Measurements from ENCODE around the gene FKBP15. TPM values are rescaled to one million over a fixed set of nuclear protein-coding genes. Genes with fewer than 3 reads are reported as not detected.

FKBP15 gene
- total and polyA plus RNA-seq, 2 of the 8 experiments (the other 6 are each of a cell fraction or from before 2014, with no cell fraction given) = 9.9 to 13.8 TPM

GRCh38 chr9:113238202-113238858 lies 17.3 kb upstream of the FKBP15 start:
- Histone ChIP-seq H2BK15ac (ENCODE audit: low read length) (no peak overlapping the region), H3K18ac (ENCODE audit: extremely low read depth, low read length) (no peak overlapping the region), H4K8ac (ENCODE audit: extremely low read depth, insufficient read depth, low read length) (no peak overlapping the region), H3K56ac (replicated peaks; ENCODE audit: insufficient read length, low read depth, low read length) (no peak overlapping the region), H3K27ac (ENCODE audit: low read depth, low read length) (no peak overlapping the region), H2BK120ac (replicated peaks; ENCODE audit: low read depth, low read length) (no peak overlapping the region), H3K36me3 (ENCODE audit: control insufficient read depth in 2 of 4, insufficient read depth in 4 of 4, low read length in 3 of 4) (no peaks in the 10 kb centered on the region), H2BK20ac (ENCODE audit: low read length) (no peak overlapping the region), H3K9ac (replicated peaks in 1 of 4; ENCODE audit: extremely low read depth in 1 of 4, low read depth in 3 of 4, low read length in 3 of 4) (no peak overlapping the region), H4K91ac (replicated peaks; ENCODE audit: insufficient read length, low read length) (no peak overlapping the region), H4K5ac (ENCODE audit: insufficient read length, low read depth, low read length) (no peak overlapping the region), H3K23me2 (ENCODE audit: low read depth, low read length) (no peaks in the 10 kb centered on the region), H3K4me2 (ENCODE audit: insufficient read depth in 1 of 2, low read depth in 2 of 2, low read length in 2 of 2) (no peak overlapping the region), H3K23ac (ENCODE audit: insufficient read length) (no peak overlapping the region), H4K20me1 (replicated peaks in 1 of 2; ENCODE audit: control insufficient read depth in 1 of 2, insufficient read depth in 2 of 2, low read length in 2 of 2) (peaks cover 0 to 1% of the 10 kb centered on the region in 2 experiments), H3K79me2 (ENCODE audit: control insufficient read depth in 1 of 2, insufficient read depth in 2 of 2, low read length in 2 of 2) (no peaks in the 10 kb centered on the region), H3K27me3 (replicated peaks in 1 of 4; ENCODE audit: control insufficient read depth in 3 of 4, extremely low read depth in 1 of 4, insufficient read depth in 3 of 4, low read length in 3 of 4) (no peaks in the 10 kb centered on the region), H3K4me1 (replicated peaks in 1 of 4; ENCODE audit: control insufficient read depth in 3 of 4, insufficient read depth in 4 of 4, low read length in 3 of 4) (no peaks in the 10 kb centered on the region), H2BK12ac (ENCODE audit: low read depth, low read length) (no peak overlapping the region), H3K9me3 (ENCODE audit: insufficient read depth in 2 of 2, low read depth in 1 of 2, low read length in 1 of 2) (no peaks in the 10 kb centered on the region), H3K4me3 (ENCODE audit: extremely low read depth in 1 of 4, insufficient read depth in 2 of 4, low read depth in 3 of 4, low read length in 4 of 4) (no peak overlapping the region), H3K14ac (ENCODE audit: insufficient read length) (no peak overlapping the region), H2AK5ac (ENCODE audit: low read depth, low read length) (no peak overlapping the region), H2AFZ (ENCODE audit: low read length) (no peak overlapping the region), H3K4ac (replicated peaks; ENCODE audit: insufficient read length, low read depth, low read length) (no peak overlapping the region), H3K79me1 (ENCODE audit: low read depth, low read length) (no peaks in the 10 kb centered on the region), H2BK5ac (ENCODE audit: low read depth, low read length) (no peak overlapping the region)
- DNase-seq (ENCODE audit: low read depth in 1 of 2, low spot score in 2 of 2) (no peak), FAIRE-seq (no peak)
- WGBS, 2 experiments (ENCODE audit: extremely low coverage in 1 of 2, insufficient coverage in 1 of 2, insufficient read length in 1 of 2, insufficient replicate concordance in 2 of 2, low coverage in 1 of 2, low lambda C conversion rate in 2 of 2, missing lambda C conversion rate in 1 of 2) = 90% methylated on average over 10 of the region's 10 CpGs; no CpG with 5 or more reads in 1 of the 2 experiments
- ChIA-PET CTCF (ENCODE audit: partially characterized antibody) (interaction anchor here (0.6 to 0.9 kb wide), 3 partner anchors 32 to 89 kb away, joined by 3 to 5 read pairs (median 3); no protein-coding TSS in a partner anchor), POLR2A (ENCODE audit: partially characterized antibody) (no interaction called here)
- no peak for TF ChIP-seq EZH2 (IDR thresholded peaks at IDR 0.05; ENCODE audit: low read depth, low read length, severe bottlenecking)
- TF ChIP-seq RNF2 (IDR thresholded peaks at IDR 0.05; ENCODE audit: borderline replicate concordance, low read depth, low read length, missing control alignments, poor library complexity, severe bottlenecking) = no peak
- TF ChIP-seq, protein P1, sequence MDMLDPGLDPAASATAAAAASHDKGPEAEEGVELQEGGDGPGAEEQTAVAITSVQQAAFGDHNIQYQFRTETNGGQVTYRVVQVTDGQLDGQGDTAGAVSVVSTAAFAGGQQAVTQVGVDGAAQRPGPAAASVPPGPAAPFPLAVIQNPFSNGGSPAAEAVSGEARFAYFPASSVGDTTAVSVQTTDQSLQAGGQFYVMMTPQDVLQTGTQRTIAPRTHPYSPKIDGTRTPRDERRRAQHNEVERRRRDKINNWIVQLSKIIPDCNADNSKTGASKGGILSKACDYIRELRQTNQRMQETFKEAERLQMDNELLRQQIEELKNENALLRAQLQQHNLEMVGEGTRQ (IDR thresholded peaks at IDR 0.05; ENCODE audit: low read length) = no peak
- no peak for TF ChIP-seq NRF1 (IDR thresholded peaks at IDR 0.05; ENCODE audit: low read depth, low read length)
- no peak for TF ChIP-seq JUND (IDR thresholded peaks at IDR 0.05; ENCODE audit: low read length)
- no peak for TF ChIP-seq SIN3A (conservative IDR thresholded peaks at IDR 0.05 in 1 of 2, IDR thresholded peaks at IDR 0.05 in 1 of 2; ENCODE audit: low read depth in 1 of 2, low read length in 2 of 2)
- TF ChIP-seq MAFK (IDR thresholded peaks at IDR 0.05; ENCODE audit: low read depth, low read length) = no peak
- no peak for TF ChIP-seq YY1 (IDR thresholded peaks at IDR 0.05; ENCODE audit: low read depth, low read length)
- TF ChIP-seq TAF7 (optimal IDR thresholded peaks at IDR 0.05; ENCODE audit: borderline replicate concordance, low read depth, low read length) = no peak
- no peak for TF ChIP-seq KDM4A (IDR thresholded peaks at IDR 0.05; ENCODE audit: low read depth, low read length, severe bottlenecking)
- TF ChIP-seq SP1 (IDR thresholded peaks at IDR 0.05; ENCODE audit: low read depth, low read length) = no peak
- no peak for TF ChIP-seq POU5F1 (IDR thresholded peaks at IDR 0.05; ENCODE audit: low read depth, low read length)

Data from H1 (cell line).